Non-pigmented ciliary epithelial cell (primary cell): ENCODE measurements around the gene KRTAP3-2.

Source experiments
- DNase-seq: peaks from one replicate; pipeline ENCODE4 v3.0.0-alpha.2; 2010; ENCODE audit warnings: low read depth

KRTAP3-2 gene

DNA sequence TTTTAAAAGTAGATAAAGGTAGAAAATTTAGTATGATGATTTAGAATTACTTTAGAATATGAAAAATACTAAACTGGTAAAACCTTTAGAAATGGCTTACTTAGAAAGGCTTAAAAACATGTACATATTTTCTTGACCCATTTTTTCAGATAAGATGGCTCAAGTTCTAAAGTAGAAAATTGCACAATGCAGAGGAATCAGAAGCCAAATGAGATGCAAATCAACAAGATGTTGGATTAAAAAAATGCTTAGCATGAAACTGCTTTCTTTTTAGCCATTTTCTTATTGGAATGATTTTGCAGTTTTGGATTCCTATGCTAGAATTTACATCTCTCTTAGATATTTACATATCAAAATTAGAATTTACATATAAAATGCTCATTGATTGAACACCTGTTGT is 10.7 kb upstream of the KRTAP3-2 start:
- DNase-seq: no peak

DNA sequence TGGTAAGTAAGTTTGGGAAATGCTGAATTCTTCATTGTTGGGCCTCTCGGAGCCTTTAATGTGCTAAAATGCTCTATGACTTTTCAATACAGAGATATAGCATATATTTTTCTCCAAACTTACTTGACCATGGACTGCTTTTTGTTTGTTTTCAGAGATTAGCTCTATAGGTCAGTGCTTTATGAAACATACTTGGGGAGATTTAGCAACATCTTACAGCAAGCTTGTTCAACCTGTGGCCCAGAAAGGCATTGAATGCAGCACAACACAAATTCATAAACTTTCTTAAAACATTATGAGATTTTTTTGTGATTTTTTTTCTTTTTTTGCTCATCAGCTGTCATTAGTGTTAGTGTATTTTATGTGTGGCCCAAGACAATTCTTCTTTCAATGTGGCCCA is 10.2 kb upstream of the KRTAP3-2 start:
- no peak for DNase-seq

DNA sequence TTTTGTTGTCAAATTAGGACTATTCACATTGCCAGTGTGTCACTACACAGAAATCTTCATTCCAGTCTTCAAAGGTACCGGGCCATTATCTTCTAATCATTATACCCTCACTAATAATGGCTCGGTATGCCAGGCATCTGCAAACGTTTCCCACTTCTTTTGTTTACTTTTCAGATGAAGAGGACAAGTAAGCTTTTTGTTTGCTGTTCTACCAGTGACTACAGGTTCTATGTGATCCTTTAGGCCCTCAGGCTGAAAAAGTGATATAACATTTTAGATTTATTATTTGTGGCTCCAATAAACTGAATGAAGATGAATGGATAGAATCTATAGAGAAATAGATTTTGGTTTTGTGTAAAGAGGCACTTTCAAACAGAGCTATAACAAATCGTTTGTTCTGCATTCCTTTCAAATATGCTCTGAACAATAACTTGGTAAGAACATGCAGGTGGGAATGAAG is 9.6 kb upstream of the KRTAP3-2 start:
- DNase-seq: no peak

DNA sequence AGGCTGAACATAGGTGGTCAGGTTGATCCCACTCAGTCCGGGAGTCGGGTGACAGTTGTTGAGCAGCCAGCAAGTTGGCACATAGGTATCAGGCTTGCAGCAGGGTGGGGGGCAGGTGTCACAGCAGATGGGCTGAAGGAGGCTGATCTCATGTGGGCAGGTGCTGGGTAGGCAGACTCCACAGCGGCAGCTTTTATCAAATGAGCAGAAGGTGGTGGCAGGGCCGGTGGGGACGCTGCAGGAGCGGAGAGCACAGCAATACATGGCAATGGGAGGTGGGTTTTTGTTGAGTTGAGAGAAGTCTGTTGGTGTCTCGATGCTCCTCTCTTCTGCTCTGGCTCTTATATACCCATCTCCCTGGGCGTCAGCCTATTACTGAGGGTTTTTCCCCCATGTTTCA is 9.1 kb upstream of the KRTAP3-2 start, which contains the start of gene KRTAP3-1:
Gene KRTAP3-1, minus strand, starts transcription at position 318 of the 400 bp plus-strand sequence. Its CDS starts 54 bp downstream, at position 264.
- no peak for DNase-seq

DNA sequence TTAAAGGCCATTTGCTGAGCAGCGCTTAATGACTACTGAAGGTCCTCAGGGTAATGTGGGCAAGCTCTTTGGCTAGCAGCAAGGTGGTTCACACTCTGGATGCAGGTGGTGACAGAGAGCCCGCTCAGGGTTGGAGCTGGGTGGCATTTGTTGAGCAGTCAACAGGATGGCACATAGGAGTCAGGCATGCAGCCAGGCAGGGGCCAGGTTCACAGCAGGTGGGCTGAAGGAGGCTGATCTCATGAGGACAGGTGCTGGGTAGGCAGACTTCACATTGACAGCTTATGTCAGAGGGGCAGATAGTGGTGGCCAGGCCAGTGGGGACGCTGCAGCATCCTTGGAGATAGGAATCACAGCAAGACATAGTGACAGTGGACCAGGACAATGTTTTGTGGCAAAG is 4.7 kb upstream of the KRTAP3-2 start:
- DNase-seq: no peak

DNA sequence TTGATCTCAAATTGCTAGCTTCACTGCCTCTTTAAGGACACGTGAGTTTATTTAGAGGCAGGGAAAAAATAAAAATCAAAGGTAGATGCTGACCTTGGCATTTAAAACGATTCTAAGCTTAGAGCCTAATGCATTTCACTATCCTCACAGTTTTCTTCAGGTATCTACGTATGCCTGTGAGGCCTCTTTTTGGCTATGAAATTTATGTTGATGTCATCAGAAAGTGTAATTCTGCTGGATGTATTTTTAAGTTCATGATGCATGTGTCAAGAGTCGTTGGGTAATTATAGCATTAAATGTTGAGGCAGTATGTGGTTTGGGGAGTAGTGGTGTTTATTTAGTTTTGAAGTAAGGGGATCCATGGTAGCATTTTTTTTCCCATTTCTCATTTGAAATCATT is 4.2 kb upstream of the KRTAP3-2 start:
- no peak for DNase-seq

DNA sequence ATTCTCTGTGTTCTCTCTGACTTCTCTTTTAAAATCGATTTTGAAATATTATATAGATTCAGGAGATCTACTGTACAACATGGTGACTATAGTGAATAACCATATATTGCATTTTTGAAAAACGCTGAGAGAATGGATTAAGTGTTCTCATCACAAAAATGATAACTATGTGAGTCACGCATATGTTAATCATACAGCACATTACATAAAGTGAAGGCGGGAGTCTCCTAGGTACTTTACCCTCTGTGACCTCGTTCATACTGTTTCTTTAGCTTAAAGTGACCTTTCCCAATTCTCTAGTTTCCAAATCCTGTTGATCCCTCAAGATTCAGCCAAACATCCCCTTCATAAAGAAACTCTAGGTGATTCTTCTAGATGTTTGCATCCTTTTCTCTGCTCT is 3.1 kb upstream of the KRTAP3-2 start:
- DNase-seq: peak; percentile 41

DNA sequence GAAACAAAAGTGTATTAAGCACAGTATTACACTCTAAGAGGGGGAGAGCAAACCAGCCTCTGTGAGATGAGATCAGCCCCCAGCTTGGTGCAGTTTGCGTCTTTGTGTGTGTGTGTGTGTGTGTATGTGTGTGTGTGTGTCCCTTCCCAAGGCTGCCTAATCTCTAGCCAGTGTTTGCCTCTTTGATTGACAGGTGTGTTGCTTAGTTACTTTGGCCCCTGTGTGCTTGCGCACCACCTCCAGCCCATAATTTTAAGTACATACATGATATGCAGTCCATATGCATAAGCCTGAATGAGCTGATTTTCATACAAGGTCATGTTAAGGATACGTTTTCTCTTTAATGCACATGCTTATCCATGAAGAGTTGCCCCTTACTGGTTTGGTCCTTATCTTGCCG is 2.1 kb upstream of the KRTAP3-2 start:
- DNase-seq: no peak

DNA sequence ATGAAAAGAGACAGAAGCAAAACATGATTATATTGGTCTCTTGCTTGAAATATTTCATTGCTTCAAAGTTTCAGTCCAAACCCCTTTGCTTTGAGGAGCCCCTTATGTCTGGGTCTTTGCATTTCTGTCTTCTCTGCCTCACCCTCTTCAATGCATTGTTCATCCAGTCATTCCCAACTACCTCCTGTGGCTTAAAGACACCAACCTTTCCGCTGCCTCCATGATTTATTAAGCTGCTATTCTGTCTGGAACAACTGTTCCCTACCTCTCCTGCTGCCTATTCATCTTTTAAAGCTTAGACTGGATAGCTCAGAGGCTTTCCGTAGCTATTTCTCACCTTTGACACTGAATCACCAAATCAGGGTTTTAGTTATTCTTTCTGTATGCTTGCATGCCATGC is 2.3 kb downstream of the KRTAP3-2 start:
- DNase-seq: no peak

DNA sequence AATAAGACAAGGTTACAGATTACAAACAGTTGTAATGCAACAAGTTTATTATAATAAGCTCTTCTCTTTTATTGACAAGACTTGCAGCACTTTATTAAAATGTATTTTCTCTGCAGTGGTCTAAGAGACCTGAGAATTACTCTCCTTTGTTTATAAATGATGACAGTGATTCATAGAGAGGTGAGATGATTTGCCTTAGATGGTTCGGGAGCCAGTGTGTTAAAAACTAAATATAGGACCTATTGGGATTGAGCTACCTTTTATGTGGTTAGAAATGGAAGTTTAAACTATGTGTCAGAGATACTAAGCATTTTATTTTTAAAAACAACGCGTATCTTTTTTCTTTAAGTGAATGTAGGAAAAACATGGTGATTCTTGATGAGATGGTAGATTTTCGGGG is 2.9 kb downstream of the KRTAP3-2 start:
- DNase-seq: no peak

DNA sequence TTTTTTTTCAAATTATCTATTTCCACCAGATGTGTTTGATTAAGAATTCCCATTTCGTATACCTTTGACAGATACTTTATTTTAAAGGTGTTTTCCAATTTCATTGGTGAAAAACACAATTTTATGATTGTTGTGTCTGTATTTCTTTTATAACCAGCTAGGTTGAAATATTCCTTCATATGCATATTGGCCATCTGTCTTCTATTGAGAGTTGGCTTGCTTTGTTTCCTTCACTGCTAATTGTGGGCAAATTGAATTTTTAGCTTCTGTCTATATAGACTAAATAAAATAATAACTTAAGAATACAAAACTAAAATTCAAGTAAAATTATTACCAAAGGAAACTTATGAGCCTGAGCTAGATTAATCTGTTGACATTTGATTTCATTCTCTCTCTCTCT is 4.6 kb downstream of the KRTAP3-2 start:
- DNase-seq: no peak

DNA sequence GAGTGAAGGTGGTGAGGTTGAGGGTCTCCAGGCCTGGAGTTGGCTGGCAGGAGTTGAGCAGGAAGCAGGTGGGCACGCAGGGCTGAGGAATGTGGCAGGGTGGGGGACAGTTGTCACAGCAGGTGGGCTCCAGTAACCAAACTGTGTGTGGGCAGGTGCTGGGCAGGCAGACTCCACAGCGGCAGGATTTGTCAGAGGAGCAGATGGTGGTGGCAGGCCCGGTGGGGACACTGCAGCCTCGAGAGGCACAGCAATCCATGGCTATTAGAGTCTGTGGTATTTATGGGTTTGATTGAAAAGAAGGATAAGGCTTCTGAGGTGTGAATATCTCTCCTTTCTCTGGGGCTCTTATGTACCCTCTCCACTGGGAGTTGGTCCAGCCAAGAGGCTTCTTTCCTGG is 5.9 kb downstream of the KRTAP3-2 start, which contains the start of gene KRTAP3-3:
Gene KRTAP3-3, minus strand, starts transcription at position 326 of the 400 bp plus-strand sequence. Its CDS starts 67 bp downstream, at position 259.
- no peak for DNase-seq

DNA sequence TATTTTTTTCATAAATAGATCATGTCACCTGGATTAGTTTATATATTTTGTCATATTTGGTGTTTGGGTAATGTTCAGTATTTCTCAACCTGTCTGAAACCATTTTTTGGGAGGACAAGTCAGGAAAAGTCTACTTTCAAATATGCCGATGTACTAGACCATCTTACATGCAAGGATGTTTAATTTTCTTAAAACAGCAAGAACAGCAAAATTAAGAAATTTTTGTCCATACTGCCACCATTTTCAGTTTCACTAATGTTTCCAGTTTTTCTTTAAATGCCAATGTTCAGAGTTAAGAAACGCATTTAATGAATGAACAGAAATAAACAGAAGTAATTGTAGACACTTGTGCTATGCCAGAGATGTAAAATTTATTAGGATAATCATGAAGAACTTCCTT is 6.6 kb downstream of the KRTAP3-2 start:
- DNase-seq: no peak

DNA sequence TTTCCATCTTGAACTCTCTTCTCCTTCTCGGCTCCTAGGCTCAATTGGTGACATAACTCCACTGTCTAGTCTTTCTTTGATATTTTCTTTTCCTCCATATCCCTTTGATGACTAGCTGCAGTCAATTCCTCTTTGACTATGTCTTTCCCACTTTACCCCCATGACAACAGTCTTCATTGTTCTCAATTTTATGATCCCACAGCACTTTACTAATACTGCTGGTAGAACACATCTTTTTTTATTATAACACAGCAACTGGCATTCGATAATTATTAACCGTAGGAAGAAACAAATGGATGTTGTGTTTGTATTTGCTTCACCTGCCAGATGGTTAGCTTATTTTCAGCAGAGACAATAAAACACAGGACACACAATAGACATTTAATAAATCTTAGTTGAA is 7.0 kb downstream of the KRTAP3-2 start:
- DNase-seq: no peak

DNA sequence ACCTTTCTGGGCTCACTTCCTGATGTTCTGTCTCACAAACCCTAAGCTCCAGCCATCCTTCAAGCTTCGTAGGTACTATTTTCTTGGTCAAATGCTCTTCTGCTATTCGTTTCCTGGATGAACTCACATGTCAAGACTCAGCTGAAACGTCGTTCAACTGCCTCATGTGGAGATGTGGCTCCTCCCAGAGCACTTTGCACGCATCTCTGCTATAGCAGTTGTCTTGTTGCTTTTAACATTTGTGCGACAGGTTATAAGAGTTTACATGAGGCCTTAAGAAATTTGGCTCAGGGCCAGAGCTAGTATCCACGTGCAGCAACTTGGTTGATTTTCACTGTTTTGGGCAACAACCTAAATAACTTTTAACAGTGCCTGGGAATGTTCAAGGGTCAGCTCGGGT is 12.8 kb downstream of the KRTAP3-2 start:
- DNase-seq: no peak

DNA sequence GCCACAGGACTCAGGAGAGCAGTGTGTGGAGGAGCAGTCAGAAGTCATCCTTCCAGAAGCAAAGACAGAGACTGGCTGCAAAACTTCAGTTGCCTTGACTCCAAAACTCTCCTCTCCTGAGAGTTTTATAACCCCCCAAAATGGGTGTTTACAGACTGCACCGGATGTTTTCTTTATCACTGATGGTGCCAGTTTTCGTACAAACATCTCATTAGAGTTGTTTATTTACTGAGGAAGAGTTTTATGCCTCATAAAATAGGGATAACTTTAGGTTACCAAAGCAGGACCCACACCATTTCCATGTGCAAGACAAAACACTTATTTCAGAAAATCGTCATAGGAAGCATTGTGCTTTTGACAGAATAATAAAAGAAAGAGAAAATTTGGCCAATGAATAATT is 15.5 kb downstream of the KRTAP3-2 start, which contains the start of gene KRT40:
Gene KRT40, minus strand, starts transcription at position 101 of the 400 bp plus-strand sequence. Its CDS starts 53 bp downstream, at position 48.
- DNase-seq: no peak

DNA sequence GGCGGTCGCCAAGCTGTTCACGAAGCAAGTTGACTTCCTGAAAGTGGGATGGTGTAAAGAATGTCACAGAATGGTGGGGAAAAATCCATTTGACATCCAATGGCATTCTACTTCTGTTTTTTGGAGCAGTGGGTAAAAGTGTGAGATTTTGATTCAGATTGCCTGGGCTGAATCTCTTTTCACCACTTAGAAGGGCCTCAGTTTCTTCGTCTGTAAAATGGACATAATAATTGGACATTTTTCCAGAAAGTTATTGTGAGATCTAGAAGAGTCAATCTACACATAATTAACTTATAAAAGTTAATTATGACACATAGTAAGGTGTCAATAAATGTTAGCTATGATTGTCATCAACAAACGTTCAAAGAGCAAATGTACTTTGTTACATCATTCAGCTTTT is 18.6 kb downstream of the KRTAP3-2 start:
- no peak for DNase-seq

DNA sequence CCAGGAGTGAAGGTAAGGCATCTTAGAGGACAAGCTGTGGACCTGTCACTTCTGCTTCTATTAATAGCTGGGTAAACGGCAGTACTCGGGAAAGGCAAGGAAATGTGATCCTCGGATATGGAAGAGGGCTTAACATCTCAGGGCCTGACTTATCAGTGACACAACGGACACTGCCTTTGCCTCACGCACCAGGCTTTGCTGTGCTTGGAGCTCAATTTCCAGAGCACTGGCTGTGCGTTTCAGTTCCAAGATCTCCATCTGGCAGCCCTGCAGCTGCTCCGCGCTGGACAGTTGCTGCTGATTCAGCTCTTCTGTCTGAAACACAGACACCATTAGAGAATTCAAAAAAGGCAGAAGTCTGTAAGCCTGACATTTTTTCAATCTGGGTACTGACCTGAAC is 19.1 kb downstream of the KRTAP3-2 start:
- DNase-seq: no peak

DNA sequence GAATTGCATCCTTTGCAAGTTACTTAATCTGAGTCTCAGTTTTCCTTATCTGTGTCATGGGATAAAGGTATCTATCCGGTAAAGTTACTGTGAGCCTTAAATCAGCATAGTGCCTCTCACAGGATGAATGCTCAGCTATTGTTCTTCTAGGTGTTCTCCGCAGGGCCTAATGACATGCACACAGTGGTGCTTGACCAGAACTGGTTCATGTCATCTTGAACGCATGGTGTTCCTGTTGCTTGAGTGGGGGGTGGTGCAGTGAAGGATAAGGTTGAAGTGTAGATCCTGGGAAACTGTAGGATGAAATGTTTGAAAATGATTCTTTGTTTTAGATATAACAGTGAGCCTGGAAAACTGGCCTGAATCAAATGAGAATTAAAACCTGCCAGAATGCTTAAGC is 19.6 kb downstream of the KRTAP3-2 start:
- DNase-seq: no peak

DNA sequence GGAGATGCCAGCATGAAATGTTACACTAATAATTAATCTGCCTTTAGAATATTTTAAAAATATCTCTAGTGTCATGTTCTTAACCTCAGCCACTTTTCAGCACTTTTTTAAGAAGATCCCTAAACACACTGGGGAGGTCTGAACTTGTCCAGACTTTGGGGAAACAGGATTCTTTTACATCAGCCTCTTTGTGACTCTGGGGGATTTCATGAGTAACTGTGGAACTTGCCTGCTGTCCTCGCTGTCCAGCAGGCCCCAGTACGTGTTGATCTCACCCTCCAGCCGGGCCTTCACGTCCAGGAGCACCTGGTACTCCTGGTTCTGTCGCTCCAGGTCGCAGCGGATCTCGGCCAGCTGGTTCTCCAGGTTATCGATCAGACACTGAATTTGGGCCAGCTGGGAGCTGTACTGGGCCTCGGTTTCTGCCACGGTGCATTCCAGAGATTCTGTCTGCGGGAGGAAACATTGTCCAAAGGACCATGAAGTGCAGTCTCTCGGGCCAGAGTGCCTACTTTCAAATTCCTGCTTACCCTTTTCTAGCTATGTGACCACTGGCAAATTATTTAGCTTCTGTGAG is 21.0 kb downstream of the KRTAP3-2 start:
- no peak for DNase-seq

DNA sequence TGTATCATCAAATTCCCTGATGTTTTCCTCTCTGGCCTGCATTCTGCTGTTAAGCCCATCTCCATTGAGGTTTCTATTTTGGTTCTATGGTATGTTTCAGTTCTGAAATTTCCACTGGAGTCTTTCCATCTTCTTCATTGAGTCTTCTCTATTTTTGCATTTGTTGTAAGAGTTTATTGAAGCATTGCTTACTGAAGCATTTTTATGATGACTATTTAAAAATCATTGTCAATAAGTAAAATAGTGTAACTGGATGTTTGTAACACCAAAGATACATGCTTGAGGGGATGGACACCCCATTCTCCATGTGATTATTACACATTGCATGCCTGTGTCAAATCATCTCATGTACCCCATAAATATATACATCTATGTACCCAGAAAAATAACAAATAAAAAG is 24.2 kb downstream of the KRTAP3-2 start:
- DNase-seq: no peak

DNA sequence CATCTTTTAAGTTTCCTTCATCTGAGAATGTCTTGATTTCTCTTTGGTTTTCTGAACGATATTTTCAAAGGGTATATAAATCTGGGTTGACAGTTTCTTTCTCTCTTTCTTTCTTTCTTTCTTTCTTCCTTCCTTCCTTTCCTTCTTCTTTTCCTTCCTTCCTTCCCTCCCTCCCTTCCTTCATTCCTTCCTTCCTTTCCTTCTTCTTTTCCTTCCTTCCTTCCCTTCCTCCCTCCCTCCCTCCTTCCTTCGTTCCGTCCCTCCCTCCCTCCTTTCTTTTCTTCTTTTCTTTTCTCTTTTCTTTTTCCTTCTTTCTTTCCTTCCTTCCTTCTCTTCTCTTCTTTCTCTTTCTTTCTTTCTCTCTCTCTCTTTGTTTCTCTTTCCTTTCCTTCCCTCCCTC is 25.3 kb downstream of the KRTAP3-2 start:
- DNase-seq: no peak

DNA sequence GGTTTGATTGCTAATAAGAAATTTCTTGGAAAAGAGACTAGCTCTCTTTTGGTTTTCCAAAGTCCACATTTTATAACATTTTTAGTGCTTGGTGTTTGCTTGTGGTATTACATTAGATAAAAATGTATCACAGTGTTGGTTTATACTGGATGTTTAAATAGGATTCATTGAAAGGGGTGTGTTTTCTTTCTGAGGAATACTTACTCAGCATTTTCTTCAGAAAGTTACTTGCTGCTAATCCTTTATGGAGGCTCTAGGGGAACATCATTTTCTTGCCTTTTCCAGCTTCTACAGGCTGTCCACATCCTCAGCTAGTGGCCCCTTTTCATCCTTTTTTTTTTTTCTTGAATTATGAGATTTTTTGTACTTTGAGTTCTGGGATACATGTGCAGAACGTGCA is 32.1 kb downstream of the KRTAP3-2 start:
- no peak for DNase-seq

DNA sequence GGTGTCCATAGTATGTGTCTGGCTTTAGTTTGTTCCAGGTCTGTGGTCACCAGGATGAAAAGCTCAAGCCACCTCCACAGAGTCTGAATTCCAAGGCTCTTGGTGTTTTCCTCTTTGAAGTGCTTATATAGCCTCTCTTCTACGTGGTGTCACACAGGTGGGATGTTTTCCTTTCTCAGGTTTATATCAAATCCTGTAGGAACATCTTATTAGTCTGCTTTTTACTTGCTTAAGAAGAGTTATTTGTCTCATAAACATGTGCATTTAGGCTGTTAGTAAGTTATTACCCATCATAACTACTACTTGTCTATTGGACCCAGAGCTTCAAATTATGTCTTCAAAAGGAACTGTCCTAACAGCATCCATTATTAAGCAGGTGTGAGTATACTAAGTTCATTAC is 32.9 kb downstream of the KRTAP3-2 start, which contains the start of gene KRT39:
Gene KRT39, minus strand, starts transcription at position 101 of the 400 bp plus-strand sequence. Its CDS starts 92 bp downstream, at position 9.
- no peak for DNase-seq
